Measurements from ENCODE around the gene ODR4.

DNA sequence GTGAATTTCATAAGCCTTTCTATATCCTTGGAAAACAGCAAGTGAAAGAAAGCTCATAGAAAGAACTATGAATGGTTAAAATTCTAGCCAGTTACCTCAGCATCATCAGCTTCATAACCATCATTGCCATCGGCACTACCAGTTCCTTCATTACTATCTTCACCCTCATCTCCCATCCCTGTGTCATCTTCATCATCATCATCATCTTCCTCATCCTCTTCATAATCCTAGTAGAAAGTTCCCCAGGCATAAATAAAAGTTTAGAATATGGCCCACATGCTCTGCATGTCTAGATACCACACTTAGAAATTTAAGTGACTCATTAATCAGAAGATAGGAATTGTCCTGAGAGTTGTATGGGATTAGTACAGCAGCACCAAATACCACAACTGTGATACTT lies 49.6 kb upstream of the ODR4 start:
- TF ChIP-seq GATA2 (IDR thresholded peaks at IDR 0.05; ENCODE audit: low read depth, low read length) (no peak), GATA3 (IDR thresholded peaks at IDR 0.05; ENCODE audit: low read depth, low read length) (no peak)

All from SH-SY5Y (cell line).